Coronary artery (tissue), 2 donors: Measurements from ENCODE around the gene CHN2.
"Not testable (repeated sequence)": the region's sequence is repeated elsewhere in the genome, so short reads cannot be mapped to it uniquely, and the experiment has no call there.

Experiments used
- DNase-seq: peaks from one replicate; pipeline ENCODE4 v3.0.0-alpha.2; 2017; ENCODE audit warnings: low spot score
- H3K27ac ChIP-seq, 2 donors: fragments of 200-600 bp; sonication (generic); one replicate each; pipeline ENCODE4 v1.5.1; 2016 to 2019
- H3K4me3 ChIP-seq: fragments of 200-600 bp; sonication (generic); 2 replicates; pipeline ENCODE4 v1.5.1; 2016; ENCODE audit warnings: mild to moderate bottlenecking, moderate library complexity
- TF ChIP-seq, protein P1 (sequence below): fragments of 200-600 bp; sonication (generic); IDR thresholded peaks from one replicate; pipeline ENCODE4 v1.5.1; 2019; ENCODE audit warnings: antibody characterized with exemption

CHN2 gene

DNA sequence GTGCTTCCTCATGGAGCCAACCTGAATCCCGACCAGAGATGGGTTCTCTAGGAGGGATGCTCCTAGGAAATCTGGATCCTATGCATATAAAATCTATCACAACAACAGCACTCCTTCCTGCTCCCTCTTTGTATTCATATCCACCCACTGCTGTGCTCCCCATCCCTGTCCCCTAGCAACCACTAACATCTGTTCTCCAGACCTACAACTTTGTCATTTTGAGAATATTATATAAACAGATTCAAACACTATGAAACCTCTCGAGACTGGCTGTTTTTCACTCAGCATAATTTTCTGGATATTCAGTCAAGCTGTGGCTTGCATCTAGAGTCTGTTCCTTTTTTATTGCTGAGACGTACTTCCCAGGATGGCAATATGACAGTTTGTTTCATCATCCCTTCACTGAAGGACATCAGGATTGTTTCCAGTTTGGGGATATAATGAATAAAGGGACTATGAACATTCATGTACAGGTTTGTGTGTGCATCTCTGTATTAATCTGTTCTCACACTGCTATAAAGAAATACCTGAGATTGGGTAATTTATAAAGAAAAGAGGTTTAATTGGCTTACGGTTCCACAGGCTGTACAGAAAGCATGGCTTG, 333.0 kb downstream of the CHN2 start:
- Histone ChIP-seq H3K27ac (no peak overlapping the region), H3K4me3 (no peak overlapping the region)
- no peak for DNase-seq
- TF ChIP-seq, protein P1, sequence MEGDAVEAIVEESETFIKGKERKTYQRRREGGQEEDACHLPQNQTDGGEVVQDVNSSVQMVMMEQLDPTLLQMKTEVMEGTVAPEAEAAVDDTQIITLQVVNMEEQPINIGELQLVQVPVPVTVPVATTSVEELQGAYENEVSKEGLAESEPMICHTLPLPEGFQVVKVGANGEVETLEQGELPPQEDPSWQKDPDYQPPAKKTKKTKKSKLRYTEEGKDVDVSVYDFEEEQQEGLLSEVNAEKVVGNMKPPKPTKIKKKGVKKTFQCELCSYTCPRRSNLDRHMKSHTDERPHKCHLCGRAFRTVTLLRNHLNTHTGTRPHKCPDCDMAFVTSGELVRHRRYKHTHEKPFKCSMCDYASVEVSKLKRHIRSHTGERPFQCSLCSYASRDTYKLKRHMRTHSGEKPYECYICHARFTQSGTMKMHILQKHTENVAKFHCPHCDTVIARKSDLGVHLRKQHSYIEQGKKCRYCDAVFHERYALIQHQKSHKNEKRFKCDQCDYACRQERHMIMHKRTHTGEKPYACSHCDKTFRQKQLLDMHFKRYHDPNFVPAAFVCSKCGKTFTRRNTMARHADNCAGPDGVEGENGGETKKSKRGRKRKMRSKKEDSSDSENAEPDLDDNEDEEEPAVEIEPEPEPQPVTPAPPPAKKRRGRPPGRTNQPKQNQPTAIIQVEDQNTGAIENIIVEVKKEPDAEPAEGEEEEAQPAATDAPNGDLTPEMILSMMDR: no peak

DNA sequence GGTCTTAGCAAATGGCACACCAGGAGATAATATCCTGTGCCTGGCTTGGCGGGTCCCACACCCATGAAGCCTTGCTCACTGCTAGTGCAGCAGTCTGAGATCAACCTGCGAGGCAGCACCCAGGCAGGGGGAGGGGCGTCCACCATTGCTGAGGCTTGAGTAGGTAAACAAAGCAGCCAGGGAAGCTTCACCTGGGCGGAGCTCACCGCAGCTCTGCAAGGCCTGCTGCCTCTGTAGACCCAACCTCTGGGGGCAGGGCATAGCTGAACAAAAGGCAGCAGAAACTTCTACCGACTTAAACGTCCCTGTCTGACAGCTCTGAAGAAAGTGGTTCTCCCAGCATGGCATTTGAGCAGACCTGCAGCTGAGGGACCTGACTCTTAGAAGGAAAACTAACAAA, 334.0 kb downstream of the CHN2 start:
- H3K4me3 ChIP-seq, H3K27ac ChIP-seq, DNase-seq: not testable (repeated sequence)
